Gastrocnemius medialis (tissue), 4 donors: ENCODE measurements around the gene SNCAIP.

Experiments
- POLR2A ChIP-seq, 2 donors: fragments of 450-650 bp; IDR thresholded peaks; one replicate each; pipeline ENCODE4 v1.6.1; 2017; ENCODE audit warnings: antibody characterized with exemption in 2 of 2, mild to moderate bottlenecking in 2 of 2, moderate library complexity in 2 of 2
- TF ChIP-seq, protein P1 (sequence below), 5 experiments: fragments of 450-650 bp in 3 of 5; fragments of 200-600 bp in 2 of 5; sonication (generic) in 2 of 5; IDR thresholded peaks in 4 of 5; conservative IDR thresholded peaks in 1 of 5; 1 replicate in 4 of 5; 2 replicates in 1 of 5; pipeline ENCODE4 v1.5.1; 2016 to 2019; ENCODE audit warnings: antibody characterized with exemption in 5 of 5, mild to moderate bottlenecking in 3 of 5, moderate library complexity in 3 of 5

DNA sequence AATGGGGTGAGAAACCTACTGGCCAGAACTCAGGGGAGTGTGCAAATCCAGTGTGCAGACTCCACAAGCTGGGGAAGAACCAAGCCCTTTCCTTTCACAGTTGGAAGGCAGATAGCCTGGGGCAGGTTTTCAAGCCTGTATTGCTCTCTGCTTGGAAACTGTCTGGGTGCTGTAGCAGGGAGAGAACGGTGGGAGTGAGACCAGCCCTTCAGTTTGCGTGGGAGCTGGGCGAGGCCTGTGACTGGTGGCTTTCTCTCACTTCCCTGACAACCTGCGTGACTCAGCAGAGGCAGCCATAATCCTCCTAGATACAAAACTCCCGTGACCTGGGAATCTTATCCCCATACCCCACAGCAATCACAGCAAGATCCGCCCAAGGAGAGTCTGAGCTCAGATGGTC is 44.9 kb upstream of the SNCAIP start:
- TF ChIP-seq, protein P1, sequence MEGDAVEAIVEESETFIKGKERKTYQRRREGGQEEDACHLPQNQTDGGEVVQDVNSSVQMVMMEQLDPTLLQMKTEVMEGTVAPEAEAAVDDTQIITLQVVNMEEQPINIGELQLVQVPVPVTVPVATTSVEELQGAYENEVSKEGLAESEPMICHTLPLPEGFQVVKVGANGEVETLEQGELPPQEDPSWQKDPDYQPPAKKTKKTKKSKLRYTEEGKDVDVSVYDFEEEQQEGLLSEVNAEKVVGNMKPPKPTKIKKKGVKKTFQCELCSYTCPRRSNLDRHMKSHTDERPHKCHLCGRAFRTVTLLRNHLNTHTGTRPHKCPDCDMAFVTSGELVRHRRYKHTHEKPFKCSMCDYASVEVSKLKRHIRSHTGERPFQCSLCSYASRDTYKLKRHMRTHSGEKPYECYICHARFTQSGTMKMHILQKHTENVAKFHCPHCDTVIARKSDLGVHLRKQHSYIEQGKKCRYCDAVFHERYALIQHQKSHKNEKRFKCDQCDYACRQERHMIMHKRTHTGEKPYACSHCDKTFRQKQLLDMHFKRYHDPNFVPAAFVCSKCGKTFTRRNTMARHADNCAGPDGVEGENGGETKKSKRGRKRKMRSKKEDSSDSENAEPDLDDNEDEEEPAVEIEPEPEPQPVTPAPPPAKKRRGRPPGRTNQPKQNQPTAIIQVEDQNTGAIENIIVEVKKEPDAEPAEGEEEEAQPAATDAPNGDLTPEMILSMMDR (IDR thresholded peaks at IDR 0.05 in 4 of 5, conservative IDR thresholded peaks at IDR 0.05 in 1 of 5): no peak
- TF ChIP-seq POLR2A (IDR thresholded peaks at IDR 0.05): no peak
